ENCODE results near the gene CSNK1D.
A peak's percentile ranks its signal among the peaks of the same experiment; 100 is the strongest.

CSNK1D gene

DNA sequence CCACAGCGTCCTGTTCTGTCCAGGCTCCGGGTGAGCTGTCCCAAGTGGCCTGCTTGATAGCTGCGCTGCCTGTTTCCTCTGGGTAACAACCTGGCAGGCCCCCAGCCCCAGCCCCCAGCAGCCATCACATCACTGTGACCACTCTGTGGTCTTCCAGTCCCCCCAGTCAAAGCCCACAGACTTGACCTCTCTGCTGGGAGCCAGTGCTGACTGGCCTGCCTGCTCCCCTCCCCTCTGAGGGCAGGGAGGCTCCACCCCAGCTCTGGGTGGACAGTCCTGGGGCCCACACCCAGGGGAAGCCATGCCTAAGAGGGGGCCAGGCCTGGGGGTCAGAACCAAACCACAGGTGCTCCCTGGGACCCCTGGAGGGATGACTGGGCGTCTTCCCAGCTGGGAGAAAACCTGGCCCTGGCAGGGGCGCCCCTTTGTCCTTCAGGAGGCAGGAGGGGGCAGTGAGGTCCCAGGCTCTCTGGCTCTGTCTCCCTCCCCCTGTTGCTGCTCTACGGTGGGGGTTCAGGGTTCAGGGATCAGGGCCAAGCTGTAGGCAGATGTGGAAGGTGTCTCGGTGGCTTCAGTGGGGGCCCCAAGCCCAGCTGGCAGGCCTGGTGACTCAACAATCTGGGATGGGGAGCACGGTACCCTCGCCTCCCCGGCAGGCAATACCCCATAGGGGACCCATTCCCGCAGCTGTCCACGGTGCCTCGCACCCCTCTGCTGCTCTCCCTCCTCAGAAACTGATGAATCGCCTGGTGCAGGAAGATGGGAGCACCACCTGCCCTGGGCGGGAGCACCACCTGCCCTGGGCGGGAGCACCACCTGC lies 46.5 kb downstream of the CSNK1D start:
- no peak for DNase-seq

DNA sequence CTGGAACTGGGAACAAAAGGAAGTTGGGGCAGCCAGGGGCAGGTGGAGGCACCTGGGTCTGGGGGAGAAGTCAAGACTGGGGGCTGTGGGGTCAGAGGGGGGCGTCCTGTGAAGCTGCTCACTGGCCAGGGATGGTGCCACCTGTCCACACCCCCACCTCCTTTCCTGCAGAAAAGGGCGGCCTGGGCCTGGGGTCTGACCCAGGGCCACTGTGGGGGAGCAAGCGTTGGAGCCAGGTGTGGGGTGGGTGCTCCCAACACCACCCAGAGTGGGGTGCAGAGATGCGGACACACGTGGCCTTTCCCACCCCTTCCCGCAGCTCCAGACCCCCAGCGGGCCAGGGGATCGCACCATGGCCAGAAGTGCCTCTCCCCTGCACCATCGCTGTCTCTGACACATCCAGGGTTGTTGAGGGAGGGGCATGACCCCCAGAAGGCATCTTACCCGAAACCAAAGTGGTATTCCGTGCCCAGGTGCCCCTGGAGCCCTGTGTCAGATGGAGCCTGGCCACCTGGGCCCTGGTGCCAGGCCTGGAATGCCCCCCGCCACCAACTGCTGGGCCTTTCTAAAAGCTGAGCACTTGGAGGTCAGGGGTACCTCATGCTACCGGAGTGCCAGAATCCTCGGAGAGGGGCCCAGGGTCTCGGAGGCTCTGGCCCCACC lies 47.2 kb downstream of the CSNK1D start:
- DNase-seq, result no peak

DNA sequence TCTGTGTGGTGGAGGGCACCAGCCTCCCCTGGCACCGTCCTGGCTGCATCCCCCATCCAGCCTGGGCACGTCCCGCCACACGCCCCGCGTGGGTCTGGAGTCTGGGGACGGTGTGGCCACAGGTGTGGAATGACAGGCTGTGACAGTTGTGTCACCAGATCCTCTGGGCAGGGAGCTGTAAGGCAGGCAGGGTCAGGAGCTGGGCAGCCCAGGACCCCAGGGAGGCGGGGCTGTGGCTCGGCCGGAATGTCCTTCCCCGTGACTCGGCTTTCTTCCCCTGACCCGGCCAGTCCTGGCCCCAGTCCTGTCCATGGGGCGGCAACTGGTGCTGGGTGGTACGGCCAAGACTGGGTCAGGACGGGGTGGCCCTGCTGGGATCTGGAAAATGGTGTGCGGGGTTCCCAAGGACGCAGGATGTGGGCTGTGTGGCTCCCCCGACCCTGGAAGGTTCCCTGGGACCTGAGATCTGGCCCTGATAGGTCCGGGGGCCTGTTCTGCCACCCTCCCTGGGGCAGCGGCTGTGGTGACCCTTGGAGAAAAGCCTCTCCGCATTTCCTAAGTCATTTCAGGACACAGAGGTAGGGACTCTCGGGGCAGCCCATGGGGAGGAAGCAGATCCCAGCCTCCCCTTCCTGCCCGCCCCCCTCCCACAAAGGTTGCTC lies 48.0 kb downstream of the CSNK1D start:
- DNase-seq, result no peak

DNA sequence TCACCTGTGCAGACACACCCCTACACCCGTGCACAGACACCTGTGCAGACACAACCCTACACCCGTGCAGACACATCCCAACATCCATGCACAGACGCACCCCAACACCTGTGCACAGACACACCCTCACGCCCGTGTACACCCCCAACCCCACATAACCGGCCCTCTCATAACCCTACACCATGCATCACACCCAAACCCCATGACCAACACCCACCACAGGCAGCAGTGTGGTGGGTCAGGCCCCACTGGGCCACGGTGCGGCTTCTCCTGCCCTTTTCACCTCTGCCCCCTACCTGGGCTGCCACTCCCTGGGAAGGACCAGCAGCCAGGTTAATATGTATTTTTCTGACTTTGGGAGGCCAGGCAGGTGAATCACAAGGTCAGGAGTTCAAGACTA lies 48.8 kb downstream of the CSNK1D start:
- DNase-seq, result no peak

DNA sequence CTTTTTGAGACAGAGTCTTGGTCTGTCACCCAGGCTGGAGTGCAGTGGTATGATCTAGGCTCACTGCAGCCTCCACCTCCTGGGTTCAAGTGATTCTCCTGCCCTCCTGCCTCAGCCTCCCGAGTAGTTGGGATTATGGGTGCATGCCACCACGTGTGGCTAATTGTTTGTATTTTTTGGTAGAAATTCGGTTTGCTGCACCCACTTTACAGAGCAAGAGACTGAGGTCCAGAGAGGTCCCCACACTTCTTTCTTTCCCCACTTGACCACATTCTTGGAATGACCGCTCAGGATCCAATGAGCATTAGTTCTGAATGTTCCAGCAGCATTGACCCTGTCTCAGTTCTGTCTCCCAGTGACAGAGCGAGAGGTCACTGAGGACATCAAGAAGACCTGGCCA lies 50.0 kb downstream of the CSNK1D start:
- no peak for DNase-seq

DNA sequence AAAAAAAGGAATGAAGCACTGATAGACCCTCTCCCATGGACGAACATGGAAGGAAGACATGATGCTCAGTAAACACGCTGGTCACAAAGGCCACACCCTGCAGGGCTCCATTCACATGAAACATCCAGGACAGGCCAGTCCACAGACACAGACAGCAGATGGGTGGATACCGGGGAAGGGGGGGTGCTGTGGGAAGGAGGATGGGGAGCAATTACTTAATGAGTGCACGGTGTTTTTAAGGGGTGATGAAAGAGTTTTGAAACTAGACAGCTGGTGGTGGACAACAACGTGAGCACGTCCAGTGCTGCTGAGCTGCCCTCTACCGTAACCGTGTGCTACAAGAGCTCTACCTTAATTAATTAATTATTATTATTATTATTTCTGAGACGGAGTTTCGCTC lies 50.7 kb downstream of the CSNK1D start:
- no peak for DNase-seq

DNA sequence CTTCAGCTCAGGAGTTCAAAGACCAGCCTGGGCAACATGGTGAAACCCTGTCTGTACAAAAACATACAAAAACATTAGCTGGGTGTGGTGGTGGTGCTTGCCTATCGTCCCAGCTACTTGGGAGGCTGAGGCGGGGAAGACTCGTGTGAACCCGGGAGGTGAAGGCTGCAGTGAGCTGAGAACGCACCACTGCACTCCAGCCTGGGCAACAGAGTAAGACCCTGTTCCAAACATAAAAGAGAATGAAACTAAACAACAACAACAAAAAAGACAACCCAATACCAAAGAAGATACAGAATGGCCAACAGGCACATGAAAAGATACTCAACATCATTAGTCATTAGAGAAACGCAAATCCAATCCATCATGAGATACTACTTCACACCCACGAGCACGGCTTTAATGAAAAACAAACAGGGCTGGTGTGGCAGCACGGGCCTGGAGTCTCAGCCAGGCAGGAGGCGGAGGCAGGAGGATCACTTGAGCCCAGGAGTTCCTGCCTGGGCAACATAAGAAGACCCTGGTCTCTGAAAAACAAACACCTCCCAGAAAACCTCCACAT lies 52.1 kb downstream of the CSNK1D start:
- no peak for DNase-seq

DNA sequence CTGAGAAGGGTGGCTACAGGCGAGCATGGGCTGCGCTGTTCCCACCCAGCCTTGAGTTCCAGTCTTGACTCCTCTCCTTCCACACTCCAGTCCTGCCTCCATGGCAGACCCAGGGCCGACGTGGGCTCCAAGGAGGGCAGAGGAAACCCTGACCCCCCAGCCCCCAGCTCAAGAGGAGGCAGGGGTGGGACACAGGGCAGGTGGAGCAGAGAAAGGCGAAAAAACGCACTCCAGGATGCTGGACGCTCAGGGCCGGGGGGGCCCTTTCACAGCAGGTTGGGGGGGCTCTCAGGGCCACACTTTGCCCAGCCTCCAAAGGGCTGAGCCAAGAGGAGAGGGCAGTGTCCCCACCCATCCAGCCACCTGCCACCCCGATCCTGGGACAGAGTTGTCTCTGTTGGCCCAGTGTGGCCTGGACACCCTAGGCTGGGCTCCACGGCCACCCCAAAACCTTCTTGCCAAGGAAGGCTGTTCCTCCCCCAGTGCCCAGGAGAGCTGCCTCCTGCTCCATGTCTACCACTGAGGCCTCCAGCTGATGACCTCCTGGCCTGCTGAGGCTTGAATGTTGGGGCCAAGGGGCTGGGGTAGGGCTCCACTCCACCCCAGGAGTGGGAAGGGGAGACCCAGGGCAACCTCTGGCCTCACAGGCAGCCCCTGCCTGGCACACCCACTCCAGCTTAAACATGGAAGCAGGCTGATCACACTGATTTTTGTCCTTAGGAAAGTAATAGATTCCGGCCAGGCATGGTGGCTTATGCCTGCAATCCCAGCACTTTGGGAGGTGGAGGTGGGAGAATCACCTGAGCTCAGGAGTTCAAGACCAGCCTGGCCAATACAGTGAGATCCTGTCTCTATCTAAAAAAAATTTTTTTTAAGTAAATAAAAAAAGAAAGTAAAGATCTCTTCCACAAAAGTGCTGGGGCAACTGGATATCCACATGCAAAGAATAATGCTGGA lies 53.5 kb downstream of the CSNK1D start:
- no peak for DNase-seq

DNA sequence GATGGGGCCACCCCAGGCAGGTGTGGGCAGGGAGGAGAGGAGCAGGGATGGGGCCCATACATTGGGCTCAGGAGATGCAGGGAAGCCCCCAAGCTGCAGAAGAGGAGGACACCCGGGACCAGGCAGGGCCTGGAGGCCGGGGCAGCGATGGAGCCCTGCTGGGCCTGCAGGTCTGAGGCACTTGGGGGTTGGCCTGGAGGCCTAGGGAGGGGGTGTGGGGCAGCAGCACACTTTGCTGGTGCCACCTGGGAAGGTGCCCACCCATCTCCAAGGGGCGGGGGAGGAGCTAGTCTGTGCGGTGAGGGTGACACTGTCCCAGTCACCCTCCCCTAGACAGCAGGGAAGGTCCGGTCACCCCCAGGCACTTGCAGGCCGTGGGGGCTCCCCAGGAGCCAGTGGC lies 54.4 kb downstream of the CSNK1D start:
- no peak for DNase-seq

DNA sequence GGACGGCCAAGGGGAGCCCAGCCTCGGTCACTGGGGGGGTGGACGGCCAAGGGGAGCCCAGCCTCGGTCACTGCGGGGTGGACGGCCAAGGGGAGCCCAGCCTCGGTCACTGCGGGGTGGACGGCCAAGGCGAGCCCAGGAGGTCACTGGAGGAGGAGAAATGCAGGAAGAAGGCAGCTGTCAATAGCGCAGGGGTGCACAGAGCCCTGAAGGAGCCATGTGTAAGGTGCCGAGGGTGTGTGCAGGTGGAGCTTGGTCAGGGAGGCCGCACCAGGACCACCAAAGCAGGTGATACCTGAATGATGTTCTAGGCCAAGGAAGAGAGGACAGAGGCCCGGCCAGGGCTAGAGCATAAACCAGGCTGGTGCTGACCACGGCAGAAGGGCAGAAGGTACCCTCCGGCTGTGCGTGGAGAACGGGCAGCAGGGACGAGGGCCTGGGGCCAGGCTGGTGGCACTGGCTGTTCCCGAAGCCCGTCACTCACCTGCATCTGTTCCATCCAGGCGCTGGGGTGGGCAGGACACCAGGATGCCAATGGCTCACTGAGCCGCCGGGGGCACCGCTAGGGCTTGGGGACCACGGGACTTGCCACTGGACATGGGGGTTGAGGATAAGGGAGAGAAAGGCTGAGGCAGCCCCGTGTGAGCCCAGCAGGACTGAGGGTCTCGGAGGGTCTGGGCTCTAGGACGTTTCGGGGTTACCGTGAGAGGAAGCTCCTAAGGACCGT lies 55.0 kb downstream of the CSNK1D start:
- no peak for DNase-seq

DNA sequence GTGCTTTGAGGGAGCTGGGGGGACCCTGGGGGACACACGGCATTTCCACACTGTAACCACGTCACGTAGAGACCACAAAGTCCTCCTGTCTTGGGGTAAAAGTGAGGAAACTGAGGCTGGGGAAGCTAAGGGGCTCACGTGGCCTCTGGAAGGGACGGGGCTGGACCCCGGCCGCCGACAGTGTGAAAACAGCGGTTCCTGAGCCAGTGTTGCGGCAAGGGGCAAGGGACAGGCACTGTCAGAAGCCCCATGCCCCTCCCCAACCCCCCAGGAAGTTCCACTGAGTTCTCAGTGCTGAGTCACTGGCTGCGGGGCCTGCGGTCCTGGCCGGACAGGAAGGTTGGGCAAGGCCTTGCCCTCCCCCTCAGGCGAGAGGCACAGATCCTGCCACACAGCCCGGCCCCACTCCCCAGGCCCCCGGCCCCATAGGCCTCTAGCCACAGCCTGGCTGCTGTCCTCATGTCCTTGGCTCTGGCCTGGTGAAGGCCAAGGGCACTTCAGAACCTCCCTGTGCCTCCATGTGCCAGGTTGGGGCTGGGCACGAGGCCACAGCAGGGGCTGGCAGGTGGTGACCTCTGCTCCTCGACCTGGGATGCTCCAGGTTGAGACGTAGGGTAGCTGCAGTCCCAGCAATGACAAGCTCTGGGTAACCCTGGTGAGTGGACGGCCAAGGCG lies 55.8 kb downstream of the CSNK1D start:
- DNase-seq, result no peak

DNA sequence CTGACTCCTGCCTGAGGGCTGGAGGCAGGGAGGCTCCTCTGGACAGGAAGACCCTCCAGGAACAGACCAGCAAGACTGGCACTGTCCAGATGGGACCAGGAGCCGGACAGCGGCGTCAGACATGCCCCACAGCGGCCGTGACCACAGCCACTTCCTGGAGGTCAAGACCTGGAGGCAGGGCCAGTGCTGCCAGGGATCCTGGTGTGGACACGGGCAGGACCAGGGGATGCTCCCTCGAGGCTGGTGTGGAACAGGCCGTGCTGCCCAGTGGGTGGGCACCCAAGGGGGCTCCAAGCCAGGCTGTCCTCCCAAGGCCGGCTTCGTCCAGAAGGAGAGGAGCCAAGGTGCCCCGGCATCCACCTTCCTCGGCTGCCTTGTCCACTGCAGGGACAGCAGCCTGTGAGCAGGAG lies 56.4 kb downstream of the CSNK1D start:
- no peak for DNase-seq

DNA sequence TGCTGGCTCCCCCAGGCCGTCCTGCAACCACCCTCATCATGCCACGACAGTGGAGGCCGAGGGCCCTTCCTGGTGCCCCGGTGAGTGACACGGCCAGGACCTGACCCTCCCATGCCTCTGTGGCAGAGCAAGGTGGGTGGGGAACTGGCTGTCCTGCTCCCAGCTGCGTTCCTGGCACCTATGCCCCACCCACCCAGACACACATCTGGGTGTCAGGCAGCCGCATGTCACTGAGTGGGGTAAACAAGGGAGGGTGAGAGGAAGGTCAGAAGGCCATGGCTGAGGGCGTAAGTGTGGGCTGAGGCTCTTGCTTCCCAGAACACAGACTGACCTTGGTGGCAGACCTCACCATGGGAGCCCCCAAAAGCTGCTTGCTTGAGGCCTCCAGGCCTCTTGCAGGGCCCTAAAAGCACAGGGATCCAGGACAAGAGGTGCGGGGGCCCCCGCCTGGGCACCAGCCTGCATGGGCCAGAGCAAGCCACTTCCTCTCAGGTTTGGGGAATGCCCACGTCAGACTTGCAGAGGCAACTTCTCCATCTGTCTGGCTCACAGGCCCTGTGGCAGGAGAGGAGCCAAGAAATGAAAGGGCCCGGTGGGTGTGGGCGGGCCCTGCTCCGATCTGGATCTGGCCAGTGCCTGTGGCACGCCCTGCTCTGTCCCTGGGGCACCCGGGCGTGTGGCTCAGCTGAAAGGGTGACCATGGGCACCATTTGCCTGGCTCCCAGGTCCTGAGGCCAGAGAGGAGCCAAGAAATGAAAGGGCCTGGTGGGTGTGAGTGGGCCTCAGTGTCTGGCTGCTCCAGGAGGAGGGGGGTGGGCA lies 57.0 kb downstream of the CSNK1D start:
- no peak for DNase-seq

DNA sequence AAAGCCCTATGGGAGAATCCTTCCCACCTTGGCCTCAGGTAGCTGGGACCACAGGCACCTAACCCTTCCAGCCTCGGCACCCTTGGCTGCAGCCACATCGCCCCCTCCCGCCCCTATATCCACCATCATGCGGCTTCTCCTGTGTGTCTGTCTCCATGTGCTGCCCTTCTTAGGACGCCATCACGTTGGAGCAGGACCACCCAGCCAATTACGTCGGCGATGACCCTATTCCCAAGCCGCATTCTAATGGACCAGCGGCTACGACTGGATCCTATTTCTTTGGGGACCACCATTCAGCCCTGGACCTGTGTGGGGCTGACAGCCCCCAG lies 57.6 kb downstream of the CSNK1D start:
- DNase-seq, result no peak

DNA sequence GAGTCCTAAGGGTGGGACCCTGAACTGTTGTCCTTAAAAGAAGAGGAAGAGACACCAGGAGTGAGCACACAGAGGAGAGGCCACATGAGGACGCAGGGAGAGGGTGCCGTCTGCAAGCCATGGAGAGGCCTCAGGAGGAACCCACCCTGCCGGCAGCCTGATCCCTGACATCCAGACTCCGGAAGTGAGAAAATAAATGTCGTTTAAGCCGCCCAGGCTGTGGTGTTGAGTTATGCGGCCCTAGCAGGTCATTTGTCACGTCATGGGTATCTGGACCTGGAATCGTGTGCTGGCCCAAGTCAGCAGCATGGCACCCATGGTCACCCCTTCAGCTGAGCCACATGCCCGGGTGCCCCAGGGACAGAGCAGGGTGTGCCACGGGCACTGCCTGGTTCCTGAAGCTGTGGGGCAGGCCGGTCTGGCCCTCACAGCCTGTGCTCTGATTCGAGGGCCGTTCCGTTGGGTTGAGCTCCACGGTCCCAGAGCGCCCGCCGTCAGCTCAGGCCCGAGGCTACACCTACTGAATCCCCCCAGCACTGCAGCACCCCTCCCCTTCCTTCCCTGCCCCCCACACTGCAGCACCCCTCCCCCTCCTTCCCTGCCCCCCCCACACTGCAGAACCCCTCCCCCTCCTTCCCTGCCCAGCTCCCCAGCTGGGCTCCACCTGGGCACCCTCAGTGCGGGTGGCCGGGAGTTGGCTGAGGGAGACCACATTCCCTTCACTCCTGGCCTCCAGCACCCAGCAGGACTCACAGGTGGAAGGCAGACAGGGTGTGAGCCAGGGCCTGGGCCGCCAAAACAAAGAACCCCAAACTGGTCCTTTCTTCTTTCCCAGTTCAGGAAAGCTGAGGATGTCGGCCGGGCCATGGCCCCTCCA lies 58.2 kb downstream of the CSNK1D start:
- peak; percentile 37 for DNase-seq

DNA sequence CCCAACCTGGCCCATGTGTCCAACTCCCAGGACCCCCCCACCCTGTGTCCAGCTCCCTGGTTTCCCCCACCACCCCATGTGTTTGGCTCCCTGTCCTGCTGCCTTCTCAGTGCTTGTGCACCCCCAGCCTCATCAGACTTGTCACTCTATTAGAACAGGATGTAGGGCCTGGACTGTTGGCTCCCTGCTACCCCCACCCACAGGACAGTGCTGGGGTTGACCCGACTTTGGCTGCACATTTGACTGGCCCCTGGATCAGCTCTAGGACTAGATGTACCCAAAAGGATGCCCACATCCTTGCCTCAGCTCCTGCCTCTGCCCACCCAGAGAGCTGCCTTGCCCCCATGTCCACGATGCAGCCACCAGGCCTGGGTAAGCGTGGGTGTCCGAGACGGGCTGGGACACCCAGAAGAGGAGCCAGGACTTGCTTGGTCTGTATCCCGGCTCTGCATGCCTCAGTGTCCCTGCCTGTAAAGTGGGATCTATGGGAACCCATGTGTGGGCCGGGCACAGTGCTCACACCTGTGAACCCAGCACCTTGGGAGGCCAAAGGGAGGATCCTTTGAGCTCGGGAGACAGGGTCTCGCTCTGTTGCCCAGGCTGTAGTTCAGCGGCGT lies 59.4 kb downstream of the CSNK1D start:
- no peak for DNase-seq

DNA sequence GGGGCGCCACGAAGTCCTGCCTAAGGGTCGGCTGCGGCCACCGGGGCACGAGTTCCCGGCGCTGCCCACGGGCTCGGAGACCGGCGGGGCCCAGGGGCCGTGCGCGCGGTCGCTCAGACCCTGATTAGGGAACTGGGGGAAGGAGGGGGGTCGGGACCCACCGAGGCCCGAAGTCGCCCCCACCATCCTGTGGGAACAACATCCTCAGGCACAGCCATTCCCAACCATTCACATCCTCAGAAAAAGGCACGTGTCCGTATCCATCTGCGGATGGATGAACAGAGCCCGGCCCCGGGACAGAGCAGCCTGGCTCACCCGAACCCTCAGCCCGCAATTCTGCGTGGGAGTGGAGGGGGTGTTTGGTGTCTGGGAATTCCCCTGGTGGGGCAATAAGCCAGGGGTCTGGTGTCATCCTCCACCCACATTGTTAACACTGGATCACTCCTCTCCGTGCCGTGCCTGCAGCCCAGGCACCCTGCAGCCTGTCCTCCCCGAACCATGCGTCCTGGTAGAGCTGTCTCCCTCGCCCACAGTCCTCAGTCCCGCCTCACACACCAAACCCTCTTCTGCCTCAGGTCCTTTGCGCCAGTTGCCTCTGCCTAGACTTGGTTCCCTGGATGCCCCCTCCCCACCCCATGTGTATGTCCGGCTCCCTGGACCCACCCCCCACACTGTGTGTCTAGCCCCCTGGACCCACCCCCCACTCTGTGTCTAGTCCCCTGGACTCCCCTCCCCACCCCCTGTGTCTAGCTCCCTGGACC lies 60.1 kb downstream of the CSNK1D start:
- no peak for DNase-seq

All from T1000 (cell line).